Effector CD4-positive, alpha-beta T cell (primary cell): ENCODE data around the gene ABL1.

Source experiments
- DNase-seq: peaks from one replicate; pipeline ENCODE4 v3.0.0-alpha.2; 2020

Gene ABL1

DNA sequence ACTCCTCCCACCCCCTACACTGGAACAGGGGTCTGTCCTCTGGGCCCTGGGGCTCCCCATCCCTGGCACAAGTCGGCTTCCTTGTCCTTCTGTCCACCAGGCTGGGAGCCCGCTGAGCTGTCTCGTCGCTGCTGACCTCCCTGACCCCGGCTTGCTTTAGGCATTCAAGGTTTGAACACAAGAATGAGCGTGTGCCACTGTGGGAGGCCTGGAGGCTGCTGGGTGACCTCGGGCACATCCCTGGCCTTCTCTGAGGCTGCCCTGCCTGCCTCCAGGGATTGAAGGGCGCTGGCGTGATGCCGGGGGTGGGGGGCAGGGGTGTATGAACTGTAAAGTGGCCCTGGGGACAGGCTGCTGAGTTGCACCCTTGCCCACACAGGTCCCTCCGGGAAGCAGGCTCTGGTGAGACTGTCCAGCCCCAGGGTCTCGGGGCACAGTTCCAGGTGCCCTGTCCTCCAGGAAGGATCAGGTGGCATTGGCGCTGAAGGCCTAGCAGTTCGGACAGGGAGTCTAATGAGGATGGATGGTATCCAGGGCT is 85.8 kb downstream of the ABL1 start:
- DNase-seq: no peak

DNA sequence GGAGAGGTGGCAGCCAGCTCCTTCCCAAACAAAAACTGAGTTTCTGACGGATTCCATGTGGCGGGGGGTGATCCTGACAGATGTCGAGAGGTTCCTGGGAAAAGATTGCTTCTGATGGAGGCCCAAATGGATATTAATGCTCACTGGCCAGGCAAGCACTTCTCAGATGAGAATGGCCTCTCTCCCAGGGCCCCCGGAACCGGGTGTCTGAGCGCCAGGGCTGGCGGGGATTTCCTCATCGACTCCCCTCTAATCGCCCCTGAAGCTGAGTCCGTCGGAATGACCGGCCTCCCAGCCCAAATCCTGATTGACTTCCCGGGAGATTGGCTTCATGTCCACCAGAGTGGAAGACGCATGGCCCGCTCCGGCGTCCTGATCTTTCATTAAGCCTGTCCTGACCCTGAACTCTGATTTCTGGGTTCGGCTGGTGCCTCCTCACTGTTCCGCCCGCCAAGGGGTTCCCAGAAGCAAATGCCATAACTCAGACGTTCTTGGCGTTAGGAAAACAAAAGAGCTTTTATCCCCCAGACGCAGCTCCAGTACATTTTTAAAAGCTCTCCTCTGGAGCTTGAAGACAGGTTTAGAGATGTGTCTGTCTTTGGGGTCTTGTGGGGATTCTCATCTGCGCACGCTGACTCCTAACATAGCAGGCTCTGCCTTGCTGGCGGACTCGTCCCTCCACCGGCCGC is 86.4 kb downstream of the ABL1 start:
- no peak for DNase-seq

DNA sequence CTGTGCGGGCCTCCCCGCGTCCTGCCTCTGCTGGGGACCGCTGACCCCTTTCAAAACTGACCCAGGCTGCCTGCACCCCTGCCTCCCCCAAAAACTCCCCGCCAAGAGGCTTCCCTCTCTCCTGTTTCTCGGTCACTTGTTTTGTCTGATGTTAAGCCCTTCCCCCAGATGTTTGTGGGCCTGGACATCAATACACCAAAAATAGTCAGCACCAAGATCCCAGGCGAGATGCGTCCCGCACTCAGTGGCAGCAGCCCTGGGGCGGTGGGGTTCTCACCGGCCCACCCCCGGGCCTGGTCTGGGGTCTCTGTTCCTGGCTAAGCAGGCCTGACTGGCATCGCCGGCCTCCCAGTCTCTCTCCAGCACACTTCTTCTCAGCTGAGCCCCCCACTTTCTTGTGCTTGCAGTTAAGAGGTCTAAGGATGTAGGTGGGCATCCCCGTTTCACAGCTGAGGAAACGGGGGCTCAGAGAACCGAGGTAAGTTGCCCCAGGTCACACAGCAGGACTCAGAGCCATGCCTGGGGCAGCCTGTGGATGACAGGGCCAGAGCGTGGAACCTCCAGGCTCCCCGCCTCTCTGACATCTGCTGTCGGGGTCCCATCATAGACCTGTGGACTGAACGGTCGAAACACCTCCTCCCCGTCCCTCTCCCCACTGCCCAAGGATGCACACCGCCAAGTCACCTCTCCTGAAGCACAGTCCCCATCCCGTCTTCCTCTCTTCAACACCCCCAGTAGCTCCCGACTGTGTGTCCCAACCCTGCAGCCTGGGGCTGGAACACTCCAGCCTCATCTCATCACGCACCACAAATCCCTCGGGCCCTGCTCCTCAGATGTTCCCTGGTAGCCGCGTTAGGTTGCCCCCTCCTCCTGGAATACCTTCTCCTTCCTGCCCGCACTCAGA is 87.2 kb downstream of the ABL1 start:
- no peak for DNase-seq

GRCh38 chr9:130922893-130923610 is 88.0 kb downstream of the ABL1 start:
- DNase-seq: no peak

GRCh38 chr9:130923611-130924447 is 88.8 kb downstream of the ABL1 start:
- no peak for DNase-seq

- no peak for DNase-seq
These were observed 89.4 kb downstream of the ABL1 start for GRCh38 chr9:130924448-130924788.

- DNase-seq: no peak
These were observed 90.1 kb downstream of the ABL1 start for GRCh38 chr9:130925050-130925678.

GRCh38 chr9:130927338-130927737 is 92.3 kb downstream of the ABL1 start:
- no peak for DNase-seq

GRCh38 chr9:130927995-130928900 is 93.2 kb downstream of the ABL1 start:
- no peak for DNase-seq

DNA sequence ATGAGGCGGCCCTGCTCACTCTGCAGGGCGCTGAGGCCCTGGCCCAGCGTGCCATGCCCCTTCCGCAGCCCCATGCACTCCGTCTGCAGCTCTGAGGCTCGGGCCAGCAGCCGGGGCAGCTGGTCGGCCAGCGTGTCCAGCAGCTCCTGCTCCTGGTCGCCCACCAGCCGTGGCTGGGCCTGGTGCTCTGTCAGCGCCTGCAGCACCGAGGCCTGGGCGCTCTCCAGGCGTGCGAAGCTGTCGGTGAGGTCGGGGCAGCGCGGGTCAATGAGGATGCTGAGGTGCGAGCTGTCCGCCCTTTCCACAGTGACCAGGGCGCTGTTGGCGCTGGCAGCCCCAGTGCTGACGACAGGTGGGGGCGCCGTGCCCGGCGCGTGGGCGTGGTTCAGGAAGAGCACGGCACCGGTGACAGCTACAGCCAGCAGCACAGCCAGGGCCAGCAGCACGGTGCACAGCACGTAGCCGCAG is 94.6 kb downstream of the ABL1 start:
- DNase-seq: no peak

GRCh38 chr9:130930132-130930803 is 95.2 kb downstream of the ABL1 start:
- DNase-seq: no peak

- no peak for DNase-seq
These were observed 95.8 kb downstream of the ABL1 start for GRCh38 chr9:130930804-130931349.

GRCh38 chr9:130931508-130932254 is 96.6 kb downstream of the ABL1 start:
- DNase-seq: no peak

DNA sequence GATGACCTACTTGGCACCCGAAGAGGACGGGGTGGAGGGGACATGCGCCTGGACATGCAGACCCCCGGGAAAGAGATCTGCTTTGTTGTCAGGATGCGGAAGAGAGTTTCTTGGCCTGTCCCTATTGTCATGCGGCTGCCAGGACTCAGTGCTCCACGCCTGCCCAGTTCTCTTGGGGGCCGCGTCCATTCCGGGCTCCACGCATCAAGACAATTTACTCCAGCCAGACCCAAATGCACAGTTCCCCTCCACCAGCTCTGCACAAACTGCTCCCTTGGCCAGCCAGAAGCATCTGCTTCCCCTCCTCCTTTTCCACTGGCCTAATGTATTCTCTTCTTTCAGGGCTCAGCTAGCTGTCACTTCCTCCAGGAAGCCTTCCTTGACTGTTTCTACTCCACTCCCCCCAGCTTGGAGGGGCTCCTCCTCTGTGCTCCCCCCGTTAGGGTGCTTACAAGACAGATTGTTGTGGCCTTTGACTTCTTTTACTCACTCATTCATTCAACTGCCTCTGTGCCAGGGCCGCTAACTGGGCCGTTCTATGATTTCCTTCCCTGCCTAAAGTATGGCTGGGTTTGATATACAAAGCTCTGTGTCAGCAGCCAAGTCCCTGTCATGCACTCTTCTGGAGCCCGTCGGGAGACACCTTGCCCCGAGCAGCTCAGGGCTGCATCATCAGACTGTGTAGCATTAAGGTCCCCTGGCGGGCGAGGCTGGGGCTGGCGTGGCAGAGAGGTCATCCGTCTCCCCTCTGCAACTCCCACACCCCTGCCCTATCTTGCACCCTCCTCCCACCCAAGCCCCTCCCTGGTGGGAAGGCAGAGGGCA is 97.4 kb downstream of the ABL1 start:
- DNase-seq: no peak

DNA sequence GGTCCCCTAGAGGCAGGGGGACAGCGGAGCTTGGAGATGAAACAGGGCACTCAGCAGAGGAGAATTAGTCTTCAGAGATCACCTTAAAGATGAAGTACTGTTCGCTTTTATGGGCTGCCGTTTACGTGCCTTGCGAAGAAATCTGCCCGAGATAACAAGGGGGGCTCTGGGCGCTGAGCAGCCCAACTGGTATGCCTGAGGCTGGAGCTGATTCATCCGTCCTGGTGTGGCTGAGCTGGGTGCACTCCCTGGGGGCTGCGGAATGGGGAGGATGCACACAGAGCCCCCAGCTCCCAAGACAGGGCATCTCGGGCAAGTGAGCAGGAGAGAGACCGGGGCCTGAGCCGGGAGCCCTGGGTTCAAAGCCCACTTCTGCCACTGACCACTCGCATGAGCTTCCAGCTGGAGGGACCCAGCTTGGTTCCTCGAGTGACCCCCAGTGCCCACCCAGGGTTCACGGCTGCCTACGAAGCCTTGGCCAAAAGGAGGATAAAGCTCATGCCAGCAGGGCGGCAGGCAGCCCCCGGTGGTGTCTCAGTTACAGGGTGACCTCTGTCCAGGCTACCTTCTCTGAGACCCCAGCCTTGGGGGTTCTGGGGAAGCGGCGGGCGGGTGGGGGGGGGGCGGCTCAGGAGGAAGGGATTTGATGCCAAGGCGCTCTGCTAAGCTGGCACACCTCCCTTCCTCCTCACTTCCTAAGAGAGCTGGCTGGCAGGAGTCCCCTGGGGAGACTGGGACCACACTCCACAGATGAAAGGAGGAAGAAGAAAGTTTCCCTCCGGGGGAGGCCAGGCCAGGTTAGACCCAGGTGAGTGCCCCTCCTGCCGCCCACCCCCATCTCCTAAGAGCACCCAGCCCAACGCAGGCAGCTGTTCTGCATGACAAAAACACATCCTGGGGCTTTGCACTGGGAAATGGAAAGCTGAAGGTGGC is 98.3 kb downstream of the ABL1 start:
- no peak for DNase-seq

DNA sequence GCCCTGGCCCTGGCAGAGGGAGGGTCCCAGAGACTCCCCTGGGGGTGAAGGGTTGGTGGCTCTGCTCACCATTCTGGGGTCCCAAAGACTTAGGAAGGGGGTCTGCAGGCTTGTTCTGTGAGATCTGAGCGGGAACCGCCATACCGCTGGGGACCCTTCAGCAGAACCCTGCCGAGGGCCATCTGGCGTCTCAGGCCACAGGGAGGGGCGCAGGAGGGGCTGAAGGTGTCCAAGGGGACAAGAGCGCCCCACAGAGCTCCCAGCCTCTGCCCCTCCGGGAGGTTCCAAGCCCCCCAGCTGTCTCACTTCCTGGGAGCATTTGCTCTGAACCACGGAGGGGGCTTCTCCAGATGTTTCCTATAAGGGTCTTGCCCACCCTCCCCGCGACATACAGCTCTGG is 99.2 kb downstream of the ABL1 start:
- no peak for DNase-seq
